GM12878 (cell line): ENCODE results near the gene RHBDD3.

ENCODE experiments used
- BHLHE40 ChIP-seq, 2 experiments: fragments of 450-650 bp in 1 of 2; IDR thresholded peaks; 2 replicates each; pipeline ENCODE4 v1.6.1; 2011 to 2017; ENCODE audit warnings: low read depth in 2 of 2, borderline replicate concordance in 1 of 2, improper control_type of control experiment in 1 of 2, low read length in 1 of 2, mild to moderate bottlenecking in 1 of 2
- CTCF ChIP-seq, 3 experiments: IDR thresholded peaks in 2 of 3; conservative IDR thresholded peaks in 1 of 3; 2 replicates each; pipeline ENCODE4 v1.5.1; 2011; ENCODE audit warnings: low read depth in 3 of 3, low read length in 3 of 3, mild to moderate bottlenecking in 3 of 3, control low read depth in 2 of 3, moderate library complexity in 2 of 3, inconsistent platforms in 1 of 3, mixed read lengths in 1 of 3; ENCODE audit not compliant: control insufficient read depth in 2 of 3, insufficient read depth in 1 of 3; ENCODE audit errors: extremely low read depth in 1 of 3
- EED ChIP-seq: sonication (generic); IDR thresholded peaks from 2 replicates; pipeline ENCODE4 v1.6.1; 2016; ENCODE audit warnings: antibody characterized with exemption, low read depth
- ESRRA ChIP-seq: IDR thresholded peaks from 2 replicates; pipeline ENCODE4 v1.6.1; 2012; ENCODE audit warnings: mild to moderate bottlenecking, low read length, improper control_type of control experiment
- HDGF ChIP-seq: fragments of 450-650 bp; IDR thresholded peaks from 2 replicates; pipeline ENCODE4 v1.6.1; 2016; ENCODE audit warnings: antibody characterized with exemption
- MLLT1 ChIP-seq: fragments of 450-650 bp; IDR thresholded peaks from 2 replicates; pipeline ENCODE4 v1.6.1; 2016; ENCODE audit warnings: mild to moderate bottlenecking
- NR2F1 ChIP-seq: fragments of 450-650 bp; conservative IDR thresholded peaks from 2 replicates; pipeline ENCODE4 v1.6.1; 2017; ENCODE audit warnings: mild to moderate bottlenecking
- RUNX3 ChIP-seq: IDR thresholded peaks from 2 replicates; pipeline ENCODE4 v1.6.1; 2012; ENCODE audit warnings: low read length, inconsistent platforms

GRCh38 chr22:29251981-29252911 is 15.5 kb downstream of the RHBDD3 start:
- no peak for TF ChIP-seq HDGF
- TF ChIP-seq BHLHE40 (IDR thresholded peaks at IDR 0.05; ENCODE audit: borderline replicate concordance in 1 of 2, low read depth in 2 of 2, low read length in 1 of 2): no peak
- TF ChIP-seq MLLT1: no peak
- TF ChIP-seq RUNX3: no peak
- TF ChIP-seq NR2F1: no peak
- TF ChIP-seq EED: no peak
- TF ChIP-seq ESRRA: no peak
- TF ChIP-seq CTCF (IDR thresholded peaks at IDR 0.05 in 2 of 3, conservative IDR thresholded peaks at IDR 0.05 in 1 of 3; ENCODE audit: control insufficient read depth in 2 of 3, extremely low read depth in 1 of 3, insufficient read depth in 1 of 3, low read depth in 3 of 3, low read length in 3 of 3): no peak
